Adipocyte (in vitro differentiated cells): ENCODE data around the gene ATP10B.

Experiments used
- DNase-seq: peaks from one replicate; pipeline ENCODE4 v3.0.0-alpha.2; 2015; ENCODE audit warnings: low read depth
- H3K27me3 ChIP-seq: replicated peaks from 2 replicates; pipeline ENCODE4 v1.7.0; 2013; ENCODE audit warnings: mild to moderate bottlenecking, low read length, moderate library complexity; ENCODE audit not compliant: control insufficient read depth, insufficient read depth
- H3K36me3 ChIP-seq: 2 replicates; pipeline ENCODE4 v1.7.0; 2013; ENCODE audit warnings: low read length, mild to moderate bottlenecking, moderate library complexity; ENCODE audit not compliant: control insufficient read depth, insufficient read depth, severe bottlenecking
- H3K4me1 ChIP-seq: 2 replicates; pipeline ENCODE4 v1.7.0; 2013; ENCODE audit warnings: mild to moderate bottlenecking, low read length, moderate library complexity; ENCODE audit not compliant: control insufficient read depth, insufficient read depth
- H3K4me3 ChIP-seq: 2 replicates; pipeline ENCODE4 v1.7.0; 2013; ENCODE audit warnings: mild to moderate bottlenecking, low read length, moderate library complexity
- H3K9ac ChIP-seq: 2 replicates; pipeline ENCODE4 v1.7.0; 2013; ENCODE audit warnings: mild to moderate bottlenecking, low read length, moderate library complexity
- H3K9me3 ChIP-seq: 2 replicates; pipeline ENCODE4 v1.7.0; 2013; ENCODE audit warnings: mild to moderate bottlenecking, low read length, moderate library complexity; ENCODE audit not compliant: control insufficient read depth

Gene ATP10B

DNA sequence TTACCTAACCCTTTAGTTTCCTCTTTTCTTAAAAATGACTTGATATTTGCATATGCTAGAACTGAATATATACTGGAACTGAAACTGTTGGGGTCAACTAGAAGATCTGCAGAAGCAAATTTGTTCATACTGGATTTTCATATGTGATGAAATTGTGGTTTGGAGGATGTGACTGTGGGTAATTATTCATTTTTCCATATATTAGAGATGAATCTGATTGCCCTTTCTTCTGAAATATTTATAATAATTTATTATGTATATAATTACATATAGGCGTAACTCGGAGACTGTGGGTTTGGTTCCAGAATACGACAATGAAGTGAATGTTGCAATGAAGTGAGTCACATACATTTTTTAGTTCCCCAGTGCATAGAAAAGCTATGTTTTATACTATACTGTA, 149.1 kb downstream of the ATP10B start:
- Histone ChIP-seq H3K4me3 (no peak overlapping the region), H3K4me1 (no peaks in the 10 kb centered on the region), H3K9ac (no peak overlapping the region), H3K9me3 (peaks cover 10% of the 10 kb centered on the region), H3K36me3 (no peaks in the 10 kb centered on the region), H3K27me3 (no peaks in the 10 kb centered on the region)
- DNase-seq: no peak

DNA sequence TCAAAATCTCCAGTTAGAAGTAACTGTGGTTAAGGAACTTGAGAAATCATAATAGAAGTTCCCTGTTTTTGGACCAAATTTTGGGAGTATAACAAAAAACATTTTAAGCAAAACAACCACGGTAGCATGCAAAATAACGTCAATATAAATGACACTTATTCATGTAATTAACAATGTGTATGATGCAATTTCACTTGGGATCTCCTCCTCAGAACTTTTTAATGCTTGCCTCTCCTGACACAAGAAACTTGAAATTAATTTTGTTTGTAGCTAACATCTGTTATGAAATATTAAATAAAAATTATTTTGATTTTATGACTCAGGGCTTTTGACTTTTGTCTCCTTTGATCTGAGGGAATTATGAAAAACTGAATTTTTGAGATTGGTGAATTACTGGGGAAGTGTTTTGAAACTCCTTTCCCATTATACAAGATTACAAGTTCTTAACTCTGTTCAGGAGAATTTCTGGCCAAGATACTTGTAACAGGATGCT, 149.7 kb downstream of the ATP10B start:
- Histone ChIP-seq H3K4me3 (no peak overlapping the region), H3K27me3 (no peaks in the 10 kb centered on the region), H3K9ac (no peak overlapping the region), H3K36me3 (no peaks in the 10 kb centered on the region), H3K9me3 (peaks cover 10% of the 10 kb centered on the region), H3K4me1 (no peaks in the 10 kb centered on the region)
- no peak for DNase-seq

DNA sequence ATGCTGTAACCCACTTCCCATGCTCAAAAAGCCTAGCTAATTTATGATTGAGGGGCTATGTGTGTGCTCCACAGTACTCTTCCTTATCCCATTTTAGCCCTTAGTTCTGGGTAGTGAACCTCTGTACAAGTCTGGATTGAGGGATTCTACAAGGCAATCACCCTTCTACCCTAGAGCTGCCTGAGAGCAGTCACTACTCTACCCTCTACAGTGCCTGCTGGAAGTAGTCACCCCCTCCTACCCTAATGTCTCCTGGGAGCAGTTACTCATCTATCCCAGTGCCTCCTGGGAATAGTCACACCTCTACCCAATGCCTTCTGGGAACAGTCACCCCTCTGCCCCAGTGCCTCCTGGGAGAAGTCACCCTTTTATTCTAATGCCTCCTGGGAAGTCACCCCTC, 150.6 kb downstream of the ATP10B start:
- H3K36me3 ChIP-seq: no peaks in the 10 kb centered on the region
- no peaks in the 10 kb centered on the region for H3K4me1 ChIP-seq
- no peak for DNase-seq
- H3K27me3 ChIP-seq: no peaks in the 10 kb centered on the region
- H3K4me3 ChIP-seq: no peak overlapping the region
- no peak overlapping the region for H3K9ac ChIP-seq
- H3K9me3 ChIP-seq: peaks cover 10% of the 10 kb centered on the region

DNA sequence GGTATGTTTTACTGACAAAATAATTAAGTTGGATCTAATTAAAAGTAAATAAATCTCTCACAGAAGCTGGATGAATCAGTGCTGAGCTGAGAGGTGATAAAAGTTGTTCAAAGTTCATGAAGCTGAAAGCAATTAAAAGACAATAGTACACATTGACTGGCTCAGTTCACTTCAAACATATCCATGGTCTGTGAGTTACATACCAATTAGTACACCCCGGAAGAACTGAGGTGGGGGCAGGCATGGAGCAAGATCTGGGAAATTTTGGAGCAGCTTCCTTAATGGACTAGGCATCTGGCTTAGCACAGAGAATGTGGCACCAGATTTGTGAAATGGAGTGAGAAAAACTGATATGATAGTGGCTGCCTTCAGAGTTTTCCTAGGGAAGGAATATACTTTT, 152.7 kb downstream of the ATP10B start:
- Histone ChIP-seq H3K9ac (no peak overlapping the region), H3K4me3 (no peak overlapping the region), H3K9me3 (peaks cover 6% of the 10 kb centered on the region), H3K4me1 (no peaks in the 10 kb centered on the region), H3K27me3 (no peaks in the 10 kb centered on the region), H3K36me3 (no peaks in the 10 kb centered on the region)
- no peak for DNase-seq

DNA sequence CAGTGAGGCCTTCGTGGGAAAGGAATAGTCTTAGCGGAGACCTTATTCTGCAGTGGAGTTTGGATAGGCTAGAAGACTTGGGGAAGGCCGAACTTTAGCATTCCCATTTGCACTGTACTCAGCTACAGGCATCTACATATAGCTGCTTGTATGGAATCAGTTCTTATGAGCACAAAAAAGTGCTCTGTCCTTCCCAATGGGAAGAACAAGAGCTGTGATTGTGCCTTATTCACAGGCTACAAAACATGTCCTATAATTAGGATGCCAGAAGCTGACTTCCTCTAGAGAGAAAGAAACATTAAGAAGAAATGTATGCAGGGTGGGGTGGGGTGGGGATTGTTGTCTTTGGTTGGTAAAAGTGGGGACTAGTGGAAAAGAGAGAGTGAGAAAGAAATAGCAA, 154.7 kb downstream of the ATP10B start:
- Histone ChIP-seq H3K4me3 (no peak overlapping the region), H3K27me3 (no peaks in the 10 kb centered on the region), H3K9me3 (no peaks in the 10 kb centered on the region), H3K9ac (no peak overlapping the region), H3K4me1 (peaks cover 1% of the 10 kb centered on the region), H3K36me3 (no peaks in the 10 kb centered on the region)
- no peak for DNase-seq

DNA sequence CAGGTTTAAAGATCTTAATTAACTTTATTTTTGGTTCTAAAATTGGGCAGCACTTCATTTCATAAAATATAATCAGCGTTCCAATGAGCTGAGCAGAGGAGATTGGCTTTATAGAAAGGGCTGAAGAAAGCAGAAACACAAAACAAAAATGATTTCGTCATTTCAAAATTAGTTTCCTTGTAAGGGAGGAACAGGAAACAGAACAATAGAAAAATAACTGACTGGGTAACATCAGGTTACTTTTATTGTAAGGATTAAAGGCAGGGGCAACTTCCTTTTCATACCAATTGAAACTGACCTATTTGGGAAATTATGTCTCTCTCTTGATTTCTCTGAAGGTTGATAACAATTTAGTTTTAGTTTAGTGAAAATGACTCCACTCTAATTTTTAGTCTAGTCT, 157.1 kb downstream of the ATP10B start:
- Histone ChIP-seq H3K9ac (no peak overlapping the region), H3K27me3 (no peaks in the 10 kb centered on the region), H3K4me3 (no peak overlapping the region), H3K9me3 (no peaks in the 10 kb centered on the region), H3K36me3 (no peaks in the 10 kb centered on the region), H3K4me1 (peaks cover 3% of the 10 kb centered on the region)
- DNase-seq: no peak

DNA sequence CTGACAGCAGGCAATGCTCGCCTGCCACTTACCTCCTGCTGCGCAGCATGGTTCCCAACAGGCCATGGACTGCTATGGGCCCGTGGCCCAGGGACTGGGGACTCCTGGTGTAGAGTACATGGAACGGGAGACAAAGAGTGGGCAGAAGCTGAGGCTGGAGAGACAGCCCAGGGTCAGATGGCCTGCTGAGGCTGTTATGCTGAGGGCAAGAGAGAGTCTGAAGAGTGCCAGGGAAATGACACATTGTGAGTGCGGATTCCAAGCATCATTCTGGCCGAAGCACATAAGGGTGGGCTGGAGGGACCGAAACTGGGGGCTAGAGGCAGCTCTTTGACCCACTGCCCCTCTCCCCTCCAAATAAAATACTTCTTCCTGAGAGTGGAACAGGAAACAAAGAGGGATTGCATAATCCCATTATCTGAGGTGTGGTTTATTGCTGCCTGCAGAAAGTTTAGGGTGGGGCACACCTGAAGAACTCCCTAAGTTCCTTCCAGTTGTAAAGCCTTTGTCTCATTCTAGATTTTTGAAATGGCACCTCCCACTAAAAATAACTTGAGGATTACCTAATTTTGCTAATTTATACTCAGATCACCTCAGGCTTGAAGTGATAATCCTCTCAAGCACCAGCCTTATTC, 158.1 kb downstream of the ATP10B start:
- Histone ChIP-seq H3K4me1 (peaks cover 3% of the 10 kb centered on the region), H3K9me3 (no peaks in the 10 kb centered on the region), H3K27me3 (no peaks in the 10 kb centered on the region), H3K36me3 (no peaks in the 10 kb centered on the region), H3K9ac (no peak overlapping the region), H3K4me3 (no peak overlapping the region)
- DNase-seq: no peak

DNA sequence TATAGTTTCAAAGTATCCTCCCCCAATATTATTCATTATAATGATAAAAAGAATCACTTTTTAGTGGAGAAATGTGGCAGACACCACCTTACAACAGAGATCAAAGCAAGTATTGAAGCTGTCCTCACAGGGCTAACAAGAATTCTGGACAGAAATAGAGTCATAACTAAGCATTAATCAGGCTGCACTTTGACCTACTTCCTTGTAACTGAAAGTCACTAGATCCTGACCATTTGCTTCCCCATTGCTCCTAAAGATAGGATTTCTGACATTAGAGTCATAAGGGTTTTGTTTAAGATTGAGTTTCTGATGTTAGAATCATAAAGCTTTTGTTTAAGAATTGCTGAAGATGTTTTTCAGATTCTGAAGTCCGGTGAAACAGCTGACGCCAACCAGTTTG, 159.7 kb downstream of the ATP10B start:
- Histone ChIP-seq H3K36me3 (no peaks in the 10 kb centered on the region), H3K9ac (no peak overlapping the region), H3K4me3 (no peak overlapping the region), H3K4me1 (peaks cover 3% of the 10 kb centered on the region), H3K9me3 (no peaks in the 10 kb centered on the region), H3K27me3 (no peaks in the 10 kb centered on the region)
- no peak for DNase-seq

DNA sequence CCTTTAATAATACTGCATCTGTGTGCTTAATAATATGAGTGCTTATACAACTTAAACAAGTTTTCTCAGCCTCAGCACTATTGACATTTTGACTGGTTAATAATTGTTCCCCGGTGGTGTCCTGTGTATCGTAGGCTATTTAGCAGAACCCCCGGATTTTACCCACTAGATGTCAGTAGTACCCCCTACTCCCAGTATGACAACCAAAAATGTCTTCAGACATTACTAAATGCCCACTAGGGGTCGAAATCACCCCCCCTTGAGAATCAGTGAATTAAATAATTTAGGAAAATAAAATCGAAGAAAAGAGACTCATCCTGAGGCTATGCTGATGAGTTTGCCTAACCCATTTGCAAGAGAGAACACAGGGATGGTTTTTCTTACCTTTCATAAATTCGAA, 166.3 kb downstream of the ATP10B start:
- Histone ChIP-seq H3K27me3 (no peaks in the 10 kb centered on the region), H3K9me3 (no peaks in the 10 kb centered on the region), H3K9ac (no peak overlapping the region), H3K4me3 (no peak overlapping the region), H3K4me1 (no peaks in the 10 kb centered on the region), H3K36me3 (no peaks in the 10 kb centered on the region)
- DNase-seq: no peak

DNA sequence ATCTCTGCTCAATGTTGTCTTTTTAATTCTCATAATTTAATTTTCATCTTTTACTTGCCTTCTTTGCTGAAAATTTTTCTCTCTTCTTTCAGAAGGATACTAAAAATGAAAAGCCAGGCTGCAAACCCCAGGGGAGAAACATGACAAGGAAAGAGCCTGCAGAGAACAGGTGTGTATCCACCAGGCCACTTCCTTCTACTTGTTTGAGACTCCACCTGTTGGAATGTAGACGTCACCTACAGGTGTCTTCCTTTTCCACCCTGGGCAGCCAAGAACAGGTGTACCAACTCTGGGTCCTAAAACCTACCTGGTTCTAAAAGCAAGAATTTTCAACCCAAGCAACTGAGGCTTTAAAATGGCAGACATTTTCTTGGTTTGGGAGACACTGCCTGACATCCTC, 166.8 kb downstream of the ATP10B start:
- no peak overlapping the region for H3K9ac ChIP-seq
- no peaks in the 10 kb centered on the region for H3K9me3 ChIP-seq
- no peaks in the 10 kb centered on the region for H3K4me1 ChIP-seq
- H3K4me3 ChIP-seq: no peak overlapping the region
- no peaks in the 10 kb centered on the region for H3K36me3 ChIP-seq
- H3K27me3 ChIP-seq: no peaks in the 10 kb centered on the region
- no peak for DNase-seq

DNA sequence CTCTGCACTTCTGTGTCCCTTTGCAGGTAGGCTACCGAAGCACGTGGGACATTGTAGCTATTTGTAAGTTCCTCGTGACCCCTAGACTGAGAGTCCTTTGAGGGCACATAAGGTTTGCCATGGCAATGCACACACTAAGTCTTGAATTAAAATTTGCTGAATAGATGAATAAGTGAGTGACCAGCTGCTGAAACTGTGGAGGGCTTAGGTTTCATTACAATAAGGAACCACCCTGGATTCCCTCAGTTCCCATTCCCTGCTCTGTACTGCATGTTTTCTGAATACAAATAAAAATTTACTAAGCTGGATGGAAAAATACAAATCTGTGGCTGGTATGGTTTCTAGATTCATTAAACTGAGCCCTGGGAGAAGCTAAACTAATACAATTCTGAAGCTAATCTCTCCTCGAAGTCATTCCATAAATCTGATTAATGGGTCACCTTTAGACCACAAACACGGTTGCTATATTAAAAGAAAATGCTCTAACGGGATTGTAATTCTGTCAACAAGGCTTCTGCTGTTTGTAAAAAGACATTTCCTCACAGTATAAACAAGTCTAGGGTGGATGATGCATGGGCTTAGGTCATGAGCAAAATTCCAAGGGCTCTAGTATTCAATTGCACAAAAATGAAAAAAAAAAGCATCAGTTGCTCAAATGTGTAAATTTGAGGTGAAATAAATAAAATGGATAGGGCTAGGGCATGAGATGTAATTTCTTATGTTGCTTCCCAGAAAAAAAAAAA, 172.3 kb downstream of the ATP10B start:
- Histone ChIP-seq H3K9me3 (no peaks in the 10 kb centered on the region), H3K27me3 (no peaks in the 10 kb centered on the region), H3K4me3 (no peak overlapping the region), H3K4me1 (no peaks in the 10 kb centered on the region), H3K36me3 (no peaks in the 10 kb centered on the region), H3K9ac (no peak overlapping the region)
- no peak for DNase-seq
